Activated CD8-positive, alpha-beta T cell treated with anti-CD3 and anti-CD28 coated beads, Interleukin-2, amount 10 ng/mL, durations not matched to agents 7 days and 5 days (primary cell): ENCODE data around the gene CD34. TPM values are rescaled to one million over a fixed set of nuclear protein-coding genes. Genes with fewer than 3 reads are reported as not detected.
"Not testable (repeated sequence)": the region's sequence is repeated elsewhere in the genome, so short reads cannot be mapped to it uniquely, and the experiment has no call there.

ENCODE experiments used
- ATAC-seq: fragments of 150-1000 bp; cut with Tn5 transposase; one replicate; pipeline ENCODE4 v1.10.0; 2021; ENCODE audit warnings: moderate library complexity
- CTCF ChIA-PET: fragments of 350-600 bp; sonication (Branson Sonifier 250); formaldehyde crosslinking; loops from one replicate; lab custom pipeline; 2021; ENCODE audit warnings: antibody characterized with exemption; lab: Charles Lee
- POLR2A ChIA-PET: fragments of 350-600 bp; sonication (Branson Sonifier 250); formaldehyde crosslinking; loops from one replicate; lab custom pipeline; 2021; ENCODE audit warnings: antibody characterized with exemption; lab: Charles Lee
- DNase-seq: peaks from one replicate; pipeline ENCODE4 v3.0.0-alpha.2; 2020
- H3K27ac Mint-ChIP-seq: one replicate; pipeline ENCODE4 v1.8.0; 2021; ENCODE audit warnings: mild to moderate bottlenecking, mixed read lengths
- H3K27me3 Mint-ChIP-seq: one replicate; pipeline ENCODE4 v1.8.0; 2021; ENCODE audit warnings: low read depth, mixed read lengths
- H3K36me3 Mint-ChIP-seq: one replicate; pipeline ENCODE4 v1.8.0; 2021; ENCODE audit warnings: low read depth, mixed read lengths
- H3K4me1 Mint-ChIP-seq: one replicate; pipeline ENCODE4 v1.8.0; 2021; ENCODE audit warnings: low read depth, mixed read lengths
- H3K4me3 Mint-ChIP-seq: one replicate; pipeline ENCODE4 v1.8.0; 2021; ENCODE audit warnings: mild to moderate bottlenecking, mixed read lengths
- H3K9me3 Mint-ChIP-seq: one replicate; pipeline ENCODE4 v1.8.0; 2022; ENCODE audit warnings: mixed read lengths; ENCODE audit not compliant: insufficient read depth
- total RNA-seq, 2 experiments: library from RNA; stranded (reverse); gene quantifications; one replicate each; pipeline ENCODE4 v1.2.3, GENCODE V29; 2021

CD34 gene
- total RNA-seq, 2 experiments from 2014 or later: not detected

DNA sequence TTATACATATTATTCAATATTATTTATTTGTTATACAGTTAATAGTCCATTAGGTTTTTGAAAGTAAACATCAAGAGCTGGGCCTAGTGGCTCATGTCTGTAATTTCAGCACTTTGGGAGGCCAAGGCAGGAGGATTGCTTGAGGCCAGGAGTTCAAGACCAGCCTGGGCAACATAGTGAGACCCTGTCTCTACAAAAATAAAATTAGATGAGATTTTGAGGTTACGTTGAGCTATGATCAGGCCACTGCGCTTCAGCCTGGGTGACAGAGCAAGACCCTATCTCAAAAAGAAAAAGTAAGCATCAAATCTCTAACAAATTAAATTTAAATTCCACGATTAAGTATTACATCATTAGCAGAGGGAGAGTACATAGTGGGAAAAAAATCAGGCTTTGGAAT, 15.0 kb upstream of the CD34 start:
- H3K27ac Mint-ChIP-seq, H3K9me3 Mint-ChIP-seq, ATAC-seq, H3K4me1 Mint-ChIP-seq, DNase-seq, H3K36me3 Mint-ChIP-seq, POLR2A ChIA-PET, CTCF ChIA-PET, H3K4me3 Mint-ChIP-seq: not testable (repeated sequence)
- peaks cover 45% of the 10 kb centered on the region for H3K27me3 Mint-ChIP-seq

DNA sequence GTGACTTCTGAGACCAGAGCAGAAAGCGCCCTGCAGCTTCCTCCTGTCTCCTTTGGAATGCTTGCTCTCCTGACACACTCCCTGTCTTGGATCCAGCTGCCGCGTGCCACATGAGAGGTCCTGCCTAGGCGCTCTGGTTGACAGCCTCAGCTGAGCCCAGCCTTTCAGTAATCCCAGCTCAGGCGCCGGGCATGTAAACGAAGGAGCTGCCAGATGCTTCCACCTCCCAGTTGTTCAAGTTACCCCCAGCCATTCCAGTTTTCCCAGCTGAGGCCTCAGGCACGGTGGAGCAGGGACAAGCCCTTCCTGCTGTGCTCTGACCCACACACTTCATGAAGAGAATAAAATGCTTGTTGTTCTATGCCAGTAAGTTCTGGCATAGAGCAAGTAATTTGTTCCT, 14.3 kb upstream of the CD34 start:
- no peaks in the 10 kb centered on the region for H3K9me3 Mint-ChIP-seq
- H3K4me3 Mint-ChIP-seq: no peak overlapping the region
- ChIA-PET CTCF (no interaction called here), POLR2A (no interaction called here)
- DNase-seq (no peak), ATAC-seq (no peak)
- no peaks in the 10 kb centered on the region for H3K36me3 Mint-ChIP-seq
- H3K27ac Mint-ChIP-seq: no peak overlapping the region
- peaks cover 48% of the 10 kb centered on the region for H3K27me3 Mint-ChIP-seq
- no peaks in the 10 kb centered on the region for H3K4me1 Mint-ChIP-seq

DNA sequence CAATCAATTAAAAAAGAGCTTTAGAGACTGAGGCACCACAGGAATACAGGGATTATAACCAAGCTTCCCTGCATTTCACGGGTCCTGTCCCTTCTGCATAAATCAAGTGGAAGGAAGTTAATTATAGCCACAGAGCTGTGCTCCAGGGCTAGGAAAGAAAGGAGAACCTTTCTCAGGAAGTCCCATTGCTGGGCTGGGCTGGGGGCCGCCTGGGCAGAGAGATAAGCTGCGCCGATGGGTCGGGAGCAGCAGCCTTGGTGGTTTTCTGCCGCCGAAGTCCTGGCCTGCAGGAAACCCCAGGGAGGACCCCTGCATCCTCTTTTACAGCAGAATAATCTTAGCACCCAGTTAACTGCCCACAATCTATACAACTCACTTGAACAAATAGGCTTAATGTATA, 12.6 kb upstream of the CD34 start:
- Mint-ChIP-seq H3K27ac (no peak overlapping the region), H3K27me3 (peaks cover 49% of the 10 kb centered on the region), H3K36me3 (no peaks in the 10 kb centered on the region), H3K4me1 (no peaks in the 10 kb centered on the region), H3K4me3 (no peak overlapping the region), H3K9me3 (no peaks in the 10 kb centered on the region)
- no peak for DNase-seq
- CTCF ChIA-PET: no interaction called here
- no peak for ATAC-seq
- POLR2A ChIA-PET: no interaction called here

GRCh38 chr1:207923121-207923520, 12.2 kb upstream of the CD34 start:
- Mint-ChIP-seq H3K27me3 (peaks cover 46% of the 10 kb centered on the region), H3K4me1 (no peaks in the 10 kb centered on the region), H3K27ac (no peak overlapping the region), H3K4me3 (no peak overlapping the region), H3K9me3 (no peaks in the 10 kb centered on the region), H3K36me3 (no peaks in the 10 kb centered on the region)
- ChIA-PET CTCF (no interaction called here), POLR2A (no interaction called here)
- ATAC-seq (no peak), DNase-seq (no peak)

GRCh38 chr1:207922554-207922953, 11.6 kb upstream of the CD34 start:
- DNase-seq (no peak), ATAC-seq (no peak)
- no peaks in the 10 kb centered on the region for H3K9me3 Mint-ChIP-seq
- peaks cover 47% of the 10 kb centered on the region for H3K27me3 Mint-ChIP-seq
- POLR2A ChIA-PET: no interaction called here
- H3K4me3 Mint-ChIP-seq: no peak overlapping the region
- CTCF ChIA-PET: no interaction called here
- H3K27ac Mint-ChIP-seq: no peak overlapping the region
- no peaks in the 10 kb centered on the region for H3K36me3 Mint-ChIP-seq
- H3K4me1 Mint-ChIP-seq: no peaks in the 10 kb centered on the region

DNA sequence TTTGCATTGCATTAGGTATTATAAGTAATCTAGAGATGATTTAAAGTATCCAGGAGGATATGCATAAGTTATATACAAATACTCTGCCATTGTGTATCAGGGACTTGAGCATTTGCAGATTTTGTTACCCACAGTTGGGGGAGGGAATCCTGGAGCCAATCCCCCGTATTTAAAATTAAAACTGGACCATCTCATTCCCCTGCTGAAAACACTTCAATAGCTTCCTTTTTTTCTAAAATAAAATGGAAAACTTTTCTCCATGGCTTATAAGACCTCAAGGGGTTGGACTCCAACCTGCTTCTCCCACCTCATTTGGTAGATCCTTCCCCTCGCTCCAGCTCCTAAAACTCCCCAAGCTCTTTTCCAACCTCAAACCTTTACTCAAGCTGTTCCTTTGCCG, 10.4 kb upstream of the CD34 start:
- H3K4me1 Mint-ChIP-seq: no peaks in the 10 kb centered on the region
- no peaks in the 10 kb centered on the region for H3K9me3 Mint-ChIP-seq
- no peak overlapping the region for H3K27ac Mint-ChIP-seq
- no peaks in the 10 kb centered on the region for H3K36me3 Mint-ChIP-seq
- DNase-seq (no peak), ATAC-seq (no peak)
- ChIA-PET POLR2A (no interaction called here), CTCF (no interaction called here)
- peaks cover 44% of the 10 kb centered on the region for H3K27me3 Mint-ChIP-seq
- H3K4me3 Mint-ChIP-seq: no peak overlapping the region

GRCh38 chr1:207920444-207921021, 9.6 kb upstream of the CD34 start:
- Mint-ChIP-seq H3K36me3 (no peaks in the 10 kb centered on the region), H3K4me1 (no peaks in the 10 kb centered on the region), H3K9me3 (no peaks in the 10 kb centered on the region), H3K4me3 (no peak overlapping the region), H3K27ac (no peak overlapping the region), H3K27me3 (peaks cover 44% of the 10 kb centered on the region)
- DNase-seq (no peak), ATAC-seq (no peak)
- ChIA-PET POLR2A (interaction anchor here (0.5 kb wide), 1 partner anchor 110 kb away, joined by 5 read pairs; no protein-coding TSS in a partner anchor), CTCF (interaction anchor here (1.0 kb wide), 1 partner anchor 36 kb away, joined by 3 read pairs; no protein-coding TSS in a partner anchor)

- no peaks in the 10 kb centered on the region for H3K9me3 Mint-ChIP-seq
- DNase-seq (no peak), ATAC-seq (no peak)
- POLR2A ChIA-PET: no interaction called here
- CTCF ChIA-PET: interaction anchor here (1.0 kb wide), 1 partner anchor 35 kb away, joined by 3 read pairs; no protein-coding TSS in a partner anchor
- no peak overlapping the region for H3K27ac Mint-ChIP-seq
- no peak overlapping the region for H3K4me3 Mint-ChIP-seq
- peaks cover 40% of the 10 kb centered on the region for H3K27me3 Mint-ChIP-seq
- no peaks in the 10 kb centered on the region for H3K4me1 Mint-ChIP-seq
- no peaks in the 10 kb centered on the region for H3K36me3 Mint-ChIP-seq
Observed at GRCh38 chr1:207919523-207920170, 8.7 kb upstream of the CD34 start.

GRCh38 chr1:207918581-207918980, 7.7 kb upstream of the CD34 start:
- Mint-ChIP-seq H3K27me3 (peaks cover 42% of the 10 kb centered on the region), H3K4me3 (no peak overlapping the region), H3K9me3 (no peaks in the 10 kb centered on the region), H3K27ac (no peak overlapping the region), H3K4me1 (no peaks in the 10 kb centered on the region), H3K36me3 (no peaks in the 10 kb centered on the region)
- no peak for ATAC-seq
- DNase-seq: no peak
- POLR2A ChIA-PET: no interaction called here
- CTCF ChIA-PET: interaction anchor here (0.6 to 2.2 kb wide), 2 partner anchors 34 to 90 kb away, joined by 3 to 9 read pairs; no protein-coding TSS in a partner anchor

- peak; percentile 5 for DNase-seq
- H3K27ac Mint-ChIP-seq: no peak overlapping the region
- H3K4me1 Mint-ChIP-seq: no peaks in the 10 kb centered on the region
- ChIA-PET POLR2A (no interaction called here), CTCF (interaction anchor here (0.8 to 2.2 kb wide), 2 partner anchors 14 to 33 kb away, joined by 3 to 9 read pairs; no protein-coding TSS in a partner anchor)
- H3K4me3 Mint-ChIP-seq: no peak overlapping the region
- H3K27me3 Mint-ChIP-seq: peaks cover 43% of the 10 kb centered on the region
- no peak for ATAC-seq
- no peaks in the 10 kb centered on the region for H3K36me3 Mint-ChIP-seq
- H3K9me3 Mint-ChIP-seq: no peaks in the 10 kb centered on the region
Observed at GRCh38 chr1:207918011-207918410, 7.1 kb upstream of the CD34 start.

DNA sequence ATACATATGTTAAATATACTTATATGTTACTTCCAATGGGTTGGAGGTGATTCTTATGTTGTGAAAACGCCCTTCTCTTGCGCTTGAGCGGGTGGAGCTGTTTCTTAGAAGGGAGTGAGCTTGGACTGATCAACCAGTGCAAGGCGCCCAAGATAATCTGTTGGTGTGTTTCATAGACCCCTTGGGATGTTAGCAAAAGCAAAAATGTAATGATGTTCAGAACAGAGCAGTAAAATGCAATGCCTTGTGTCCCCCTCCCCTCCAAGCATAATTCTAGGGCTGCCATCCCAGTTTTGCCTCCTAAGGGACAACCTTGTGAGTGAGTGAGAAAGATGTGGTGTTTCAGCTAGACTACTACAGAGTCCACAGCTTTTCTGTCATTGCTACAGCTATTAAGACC, 6.2 kb upstream of the CD34 start:
- H3K4me3 Mint-ChIP-seq: no peak overlapping the region
- ChIA-PET CTCF (interaction anchor here (2.2 kb wide), 1 partner anchor 32 kb away, joined by 9 read pairs; no protein-coding TSS in a partner anchor), POLR2A (no interaction called here)
- no peaks in the 10 kb centered on the region for H3K9me3 Mint-ChIP-seq
- no peak for DNase-seq
- no peak overlapping the region for H3K27ac Mint-ChIP-seq
- H3K36me3 Mint-ChIP-seq: no peaks in the 10 kb centered on the region
- ATAC-seq: no peak
- H3K4me1 Mint-ChIP-seq: no peaks in the 10 kb centered on the region
- peaks cover 49% of the 10 kb centered on the region for H3K27me3 Mint-ChIP-seq

GRCh38 chr1:207913951-207914350, 3.0 kb upstream of the CD34 start:
- no peaks in the 10 kb centered on the region for H3K9me3 Mint-ChIP-seq
- no peak overlapping the region for H3K27ac Mint-ChIP-seq
- H3K27me3 Mint-ChIP-seq: peaks cover 61% of the 10 kb centered on the region
- DNase-seq (peak; percentile 9), ATAC-seq (no peak)
- CTCF ChIA-PET: interaction anchor here (0.9 to 1.3 kb wide), 3 partner anchors 29 to 49 kb away, joined by 3 to 4 read pairs (median 3); no protein-coding TSS in a partner anchor
- H3K4me3 Mint-ChIP-seq: no peak overlapping the region
- peaks cover 15% of the 10 kb centered on the region for H3K4me1 Mint-ChIP-seq
- H3K36me3 Mint-ChIP-seq: no peaks in the 10 kb centered on the region
- POLR2A ChIA-PET: no interaction called here
